SU-DHL-6 (cell line): Measurements from ENCODE around the gene OBSL1.

Experiments
- CTCF ChIP-seq: fragments of 200-600 bp; sonication (generic); IDR thresholded peaks from one replicate; pipeline ENCODE4 v1.5.1; 2017; ENCODE audit warnings: antibody characterized with exemption, mild to moderate bottlenecking, low read length, moderate library complexity; ENCODE audit not compliant: insufficient read depth, poor library complexity, severe bottlenecking
- EZH2phosphoT487 ChIP-seq: fragments of 200-600 bp; sonication (generic), shearing (Covaris generic); conservative IDR thresholded peaks from 2 replicates; pipeline ENCODE4 v1.6.1; 2018; ENCODE audit warnings: mild to moderate bottlenecking, antibody characterized with exemption, low read length, moderate library complexity, mixed read lengths

- TF ChIP-seq CTCF: no peak
- TF ChIP-seq EZH2phosphoT487: no peak
Observed at GRCh38 chr2:219549619-219550018, 21.7 kb downstream of the OBSL1 start.
